Activated naive CD8-positive, alpha-beta T cell treated with anti-CD3 and anti-CD28 coated beads for 36 hours (primary cell): Measurements from ENCODE around the gene MAS1. TPM values are rescaled to one million over a fixed set of nuclear protein-coding genes. Genes with fewer than 3 reads are reported as not detected.

Experiments used
- DNase-seq: peaks from one replicate; pipeline ENCODE4 v3.0.0; 2021
- H3K27ac Mint-ChIP-seq: one replicate; pipeline ENCODE4 v1.8.0; 2022; ENCODE audit warnings: mild to moderate bottlenecking, moderate library complexity, mixed read lengths
- H3K27me3 Mint-ChIP-seq: one replicate; pipeline ENCODE4 v1.8.0; 2022; ENCODE audit warnings: mild to moderate bottlenecking, mixed read lengths
- H3K36me3 Mint-ChIP-seq: one replicate; pipeline ENCODE4 v1.8.0; 2021; ENCODE audit warnings: mild to moderate bottlenecking, mixed read lengths
- H3K4me1 Mint-ChIP-seq: one replicate; pipeline ENCODE4 v1.8.0; 2021; ENCODE audit warnings: mixed read lengths
- H3K4me3 Mint-ChIP-seq: one replicate; pipeline ENCODE4 v1.8.0; 2022; ENCODE audit warnings: mild to moderate bottlenecking, moderate library complexity, mixed read lengths
- H3K9me3 Mint-ChIP-seq: one replicate; pipeline ENCODE4 v1.8.0; 2022; ENCODE audit warnings: mixed read lengths
- total RNA-seq, 2 experiments: library from RNA; stranded (reverse); gene quantifications; one replicate each; pipeline ENCODE4 v1.2.3, GENCODE V29; 2021

The MAS1 gene
- total RNA-seq, 2 experiments from 2014 or later = not detected

DNA sequence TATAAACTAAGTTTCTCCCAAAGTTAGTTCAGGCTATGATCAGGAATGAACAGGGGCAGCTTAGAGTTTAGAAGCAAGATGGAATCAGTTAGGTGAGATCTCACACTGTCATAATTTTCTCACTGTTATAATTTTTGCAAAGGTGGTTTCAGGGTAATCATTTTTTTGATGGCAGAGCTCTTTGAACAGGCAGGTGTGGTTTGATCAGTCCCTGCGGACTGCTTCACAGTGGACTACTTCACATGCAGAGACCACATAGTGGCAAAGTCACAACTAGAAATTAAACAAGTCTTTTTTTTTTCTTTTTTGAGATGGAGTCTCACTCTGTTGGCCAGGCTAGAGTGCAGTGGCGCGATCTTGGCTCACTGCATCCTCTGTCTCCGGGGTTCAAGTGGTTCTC, 6.8 kb downstream of the MAS1 start:
- Mint-ChIP-seq H3K9me3 (no peaks in the 10 kb centered on the region), H3K36me3 (no peaks in the 10 kb centered on the region), H3K4me1 (no peaks in the 10 kb centered on the region), H3K27ac (no peak overlapping the region), H3K27me3 (peaks cover 4% of the 10 kb centered on the region), H3K4me3 (no peak overlapping the region)
- DNase-seq = no peak

GRCh38 chr6:159898519-159898918, 7.7 kb downstream of the MAS1 start:
- H3K27ac Mint-ChIP-seq = no peak overlapping the region

DNA sequence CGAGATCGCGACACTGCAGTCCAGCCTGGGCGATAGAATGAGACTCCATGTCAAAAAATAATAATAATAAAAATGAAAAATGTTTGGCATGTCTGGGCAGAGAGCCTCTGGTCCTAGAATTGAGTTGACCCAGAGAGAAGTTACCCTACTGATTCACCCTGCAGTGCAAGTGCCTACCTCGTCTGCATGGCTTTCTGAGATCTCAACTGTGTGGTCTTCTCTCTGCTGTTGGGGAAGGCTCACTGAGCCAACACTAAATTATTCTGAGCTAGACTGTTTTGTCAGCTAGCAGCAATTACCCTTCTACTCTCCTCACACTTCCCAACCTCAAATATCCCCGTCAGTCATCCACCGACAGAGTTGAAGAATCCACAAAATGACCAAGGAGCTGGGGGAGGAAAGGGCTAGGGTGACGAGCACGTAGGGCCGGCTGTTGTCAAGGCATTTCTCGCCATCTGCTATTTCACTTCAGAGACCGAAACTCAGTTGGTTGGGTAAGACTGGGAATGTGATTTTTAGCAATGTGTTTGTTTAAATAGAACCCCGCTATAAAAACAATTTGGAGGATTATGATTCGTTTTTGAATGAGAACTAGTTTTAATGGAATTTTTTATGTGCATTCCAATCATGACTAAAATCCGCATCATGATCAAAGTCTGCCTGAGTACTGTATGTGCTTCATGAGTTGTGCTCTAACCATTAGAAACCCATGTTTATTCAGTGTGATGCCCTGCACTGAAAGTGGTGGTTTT, 9.4 kb downstream of the MAS1 start:
- H3K4me3 Mint-ChIP-seq = no peak overlapping the region
- H3K36me3 Mint-ChIP-seq = no peaks in the 10 kb centered on the region
- H3K27ac Mint-ChIP-seq = no peak overlapping the region
- no peaks in the 10 kb centered on the region for H3K27me3 Mint-ChIP-seq
- H3K9me3 Mint-ChIP-seq = no peaks in the 10 kb centered on the region
- no peak for DNase-seq
- no peaks in the 10 kb centered on the region for H3K4me1 Mint-ChIP-seq

More at GRCh38 chr6:159898519-159898918, 7.7 kb downstream of the MAS1 start:
- Mint-ChIP-seq H3K36me3 (no peaks in the 10 kb centered on the region), H3K4me3 (no peak overlapping the region), H3K27me3 (peaks cover 4% of the 10 kb centered on the region), H3K4me1 (no peaks in the 10 kb centered on the region), H3K9me3 (no peaks in the 10 kb centered on the region)
- no peak for DNase-seq

DNA sequence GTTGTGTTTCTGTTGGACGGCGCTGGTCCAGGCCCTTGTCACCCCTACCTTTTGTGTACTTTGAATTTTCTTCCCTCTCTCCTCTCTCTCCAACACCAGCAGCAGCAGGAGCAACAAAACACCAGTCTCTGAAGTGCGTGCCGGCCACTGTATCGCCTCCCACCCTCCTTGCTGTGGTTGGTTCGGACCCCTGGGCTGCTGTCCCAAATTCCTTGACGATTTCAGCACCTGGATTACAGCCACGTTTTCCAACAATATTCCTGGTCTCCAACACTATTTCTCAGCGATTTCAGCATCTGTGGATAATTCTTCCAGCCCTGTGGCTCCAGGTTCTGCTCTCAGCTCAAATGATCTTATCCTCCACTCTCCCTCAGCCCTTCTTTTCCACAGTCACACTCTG, 11.8 kb downstream of the MAS1 start:
- H3K4me3 Mint-ChIP-seq = no peak overlapping the region
- no peaks in the 10 kb centered on the region for H3K36me3 Mint-ChIP-seq
- H3K9me3 Mint-ChIP-seq = no peaks in the 10 kb centered on the region

DNA sequence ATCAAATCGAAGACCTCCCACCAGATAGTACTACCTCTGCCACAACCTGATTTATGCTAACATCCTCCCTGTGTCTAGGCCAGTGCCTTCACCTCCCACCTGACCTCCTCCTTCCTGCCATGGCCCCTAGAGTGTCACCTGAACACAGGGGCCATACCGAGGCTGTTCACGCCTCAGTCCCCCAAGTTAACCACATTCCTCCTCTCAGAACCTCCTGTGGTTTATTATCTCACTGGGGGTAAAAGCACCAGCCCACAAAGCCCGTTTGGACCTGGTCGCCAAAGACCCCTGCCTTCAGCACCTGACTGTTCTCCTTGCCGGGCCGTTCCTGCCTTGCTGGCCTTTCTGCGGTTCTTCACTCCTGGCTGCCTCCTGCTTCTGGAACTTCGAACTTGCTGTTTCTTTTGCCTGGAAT, 13.7 kb downstream of the MAS1 start:
- Mint-ChIP-seq H3K27me3 (no peaks in the 10 kb centered on the region), H3K4me1 (no peaks in the 10 kb centered on the region), H3K27ac (no peak overlapping the region), H3K9me3 (no peaks in the 10 kb centered on the region), H3K36me3 (no peaks in the 10 kb centered on the region), H3K4me3 (no peak overlapping the region)
- no peak for DNase-seq

More for the DNA sequence above, 11.8 kb downstream of the MAS1 start:
- Mint-ChIP-seq H3K27me3 (no peaks in the 10 kb centered on the region), H3K4me1 (no peaks in the 10 kb centered on the region), H3K27ac (no peak overlapping the region)
- no peak for DNase-seq

- no peak overlapping the region for H3K27ac Mint-ChIP-seq
- no peaks in the 10 kb centered on the region for H3K36me3 Mint-ChIP-seq
- no peak for DNase-seq
- no peak overlapping the region for H3K4me3 Mint-ChIP-seq
- peaks cover 7% of the 10 kb centered on the region for H3K27me3 Mint-ChIP-seq
- H3K9me3 Mint-ChIP-seq = no peaks in the 10 kb centered on the region
- H3K4me1 Mint-ChIP-seq = no peaks in the 10 kb centered on the region
Measured at GRCh38 chr6:159906400-159906799, 15.6 kb downstream of the MAS1 start.

- no peak overlapping the region for H3K4me3 Mint-ChIP-seq
- no peaks in the 10 kb centered on the region for H3K36me3 Mint-ChIP-seq
Measured at GRCh38 chr6:159908535-159908934, 17.7 kb downstream of the MAS1 start.

DNA sequence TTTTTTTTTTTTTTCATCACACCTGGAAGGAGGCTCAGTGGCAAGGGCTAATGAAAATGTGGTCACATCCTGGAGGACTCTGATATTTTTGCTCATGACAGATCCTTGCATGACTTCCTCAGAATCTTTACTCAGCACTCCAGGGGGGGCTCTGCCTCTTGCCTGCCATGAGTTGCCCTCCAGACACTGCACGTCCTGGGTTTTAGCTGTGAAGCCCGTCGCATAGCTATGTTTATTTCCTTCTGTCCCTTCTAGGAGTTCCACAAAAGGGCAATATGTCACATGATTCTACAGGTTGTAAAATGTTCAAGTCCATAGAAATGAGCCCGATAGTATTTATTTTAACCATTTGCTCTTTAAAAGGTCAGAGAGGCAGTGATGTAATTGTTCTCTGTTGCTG, 18.2 kb downstream of the MAS1 start:
- no peak for DNase-seq
- Mint-ChIP-seq H3K27me3 (peaks cover 15% of the 10 kb centered on the region), H3K9me3 (no peaks in the 10 kb centered on the region), H3K27ac (no peak overlapping the region), H3K4me3 (no peak overlapping the region), H3K4me1 (no peaks in the 10 kb centered on the region), H3K36me3 (no peaks in the 10 kb centered on the region)

More at GRCh38 chr6:159908535-159908934, 17.7 kb downstream of the MAS1 start:
- no peaks in the 10 kb centered on the region for H3K4me1 Mint-ChIP-seq
- H3K9me3 Mint-ChIP-seq = no peaks in the 10 kb centered on the region
- no peak for DNase-seq
- no peak overlapping the region for H3K27ac Mint-ChIP-seq
- peaks cover 15% of the 10 kb centered on the region for H3K27me3 Mint-ChIP-seq

DNA sequence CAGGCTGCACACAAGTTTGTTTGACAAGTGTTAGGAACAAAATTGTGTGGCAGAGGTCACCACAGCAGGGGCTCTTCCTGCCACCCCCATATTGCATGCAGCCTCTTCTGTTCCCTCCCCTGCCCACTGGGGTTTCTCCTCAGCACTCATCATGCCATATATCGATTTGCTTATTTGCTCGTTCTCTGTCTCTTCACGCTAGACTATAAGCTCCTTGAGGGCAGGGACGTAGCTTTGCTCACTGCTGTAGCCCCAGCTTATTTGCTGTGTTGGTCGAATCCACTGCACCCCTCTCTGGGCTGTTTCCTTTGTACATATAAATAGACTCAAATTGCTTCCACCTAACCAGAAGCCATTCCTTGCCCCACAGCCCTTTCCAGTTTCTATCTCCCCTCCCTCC, 19.6 kb downstream of the MAS1 start:
- Mint-ChIP-seq H3K4me3 (no peak overlapping the region), H3K4me1 (no peaks in the 10 kb centered on the region), H3K9me3 (no peaks in the 10 kb centered on the region), H3K36me3 (no peaks in the 10 kb centered on the region), H3K27ac (no peak overlapping the region), H3K27me3 (peaks cover 15% of the 10 kb centered on the region)
- DNase-seq = no peak

GRCh38 chr6:159913375-159913774, 22.6 kb downstream of the MAS1 start:
- Mint-ChIP-seq H3K4me1 (no peaks in the 10 kb centered on the region), H3K4me3 (no peak overlapping the region), H3K27ac (no peak overlapping the region), H3K36me3 (no peaks in the 10 kb centered on the region), H3K27me3 (peaks cover 15% of the 10 kb centered on the region), H3K9me3 (no peaks in the 10 kb centered on the region)
- DNase-seq = no peak

DNA sequence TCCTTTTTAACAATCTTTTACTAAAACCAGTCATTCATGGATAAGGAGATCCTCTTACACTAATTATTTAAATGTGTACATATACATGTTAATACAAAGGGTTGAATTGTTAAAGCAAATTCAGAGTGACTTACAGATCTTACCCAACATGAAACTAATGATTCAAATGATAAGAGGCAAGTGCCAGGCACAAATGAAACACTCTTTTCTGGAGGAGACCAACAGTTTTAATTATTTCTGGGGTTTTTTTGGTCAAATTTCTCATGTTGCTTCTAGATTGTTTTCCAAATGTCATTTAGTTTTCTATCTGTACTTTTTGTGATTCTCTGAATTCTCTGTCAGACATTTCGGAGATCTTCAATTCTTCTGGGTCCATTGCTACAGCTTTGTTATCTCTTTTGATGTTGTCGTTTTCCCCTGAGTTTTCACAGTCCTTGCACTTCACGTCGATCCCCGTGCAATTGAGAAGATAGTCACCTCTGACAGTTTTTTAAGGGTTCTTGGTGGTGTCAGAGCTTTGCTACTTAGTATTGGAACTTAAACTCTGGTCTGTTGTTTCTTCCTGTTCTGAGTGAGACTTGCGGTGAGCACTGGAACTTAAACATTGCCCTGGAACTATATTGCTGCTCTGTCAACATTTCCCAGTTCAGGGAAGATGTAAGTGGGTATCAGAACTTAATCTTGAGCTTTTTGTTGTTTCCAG, 23.2 kb downstream of the MAS1 start:
- Mint-ChIP-seq H3K9me3 (no peaks in the 10 kb centered on the region), H3K27ac (no peak overlapping the region), H3K4me1 (no peaks in the 10 kb centered on the region), H3K36me3 (no peaks in the 10 kb centered on the region), H3K27me3 (peaks cover 15% of the 10 kb centered on the region), H3K4me3 (no peak overlapping the region)
- DNase-seq = no peak

DNA sequence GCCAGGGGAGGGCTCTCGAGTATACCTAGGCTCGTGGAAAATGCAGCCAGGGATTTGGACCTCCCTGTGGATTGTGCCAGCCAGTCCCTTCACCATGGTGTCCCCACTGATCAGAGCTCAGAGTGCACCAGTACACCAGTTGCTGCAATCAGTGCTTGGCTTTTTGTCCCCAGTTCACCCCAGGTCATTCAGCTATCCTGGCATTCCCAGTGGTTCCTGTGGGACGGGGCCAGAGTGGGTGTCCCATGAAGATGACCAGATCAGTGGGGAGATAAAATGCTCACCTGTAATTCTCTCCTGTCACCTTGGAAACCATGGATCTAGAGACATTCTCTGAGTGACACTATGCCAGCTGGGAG, 23.8 kb downstream of the MAS1 start:
- Mint-ChIP-seq H3K4me3 (no peak overlapping the region), H3K4me1 (no peaks in the 10 kb centered on the region), H3K27me3 (peaks cover 15% of the 10 kb centered on the region), H3K27ac (no peak overlapping the region), H3K9me3 (no peaks in the 10 kb centered on the region), H3K36me3 (no peaks in the 10 kb centered on the region)
- no peak for DNase-seq

- Mint-ChIP-seq H3K27ac (no peak overlapping the region), H3K36me3 (no peaks in the 10 kb centered on the region), H3K4me3 (no peak overlapping the region), H3K9me3 (no peaks in the 10 kb centered on the region), H3K27me3 (peaks cover 15% of the 10 kb centered on the region), H3K4me1 (no peaks in the 10 kb centered on the region)
- no peak for DNase-seq
Measured at GRCh38 chr6:159915397-159915796, 24.6 kb downstream of the MAS1 start.

- no peak for DNase-seq
- H3K4me3 Mint-ChIP-seq = no peak overlapping the region
- H3K27me3 Mint-ChIP-seq = peaks cover 9% of the 10 kb centered on the region
- no peaks in the 10 kb centered on the region for H3K4me1 Mint-ChIP-seq
- no peaks in the 10 kb centered on the region for H3K9me3 Mint-ChIP-seq
- H3K27ac Mint-ChIP-seq = no peak overlapping the region
- H3K36me3 Mint-ChIP-seq = no peaks in the 10 kb centered on the region
Measured at GRCh38 chr6:159916237-159916636, 25.4 kb downstream of the MAS1 start.

GRCh38 chr6:159916752-159917151, 26.0 kb downstream of the MAS1 start:
- Mint-ChIP-seq H3K27ac (no peak overlapping the region), H3K4me1 (no peaks in the 10 kb centered on the region), H3K9me3 (no peaks in the 10 kb centered on the region), H3K36me3 (no peaks in the 10 kb centered on the region), H3K27me3 (peaks cover 4% of the 10 kb centered on the region), H3K4me3 (no peak overlapping the region)
- no peak for DNase-seq

DNA sequence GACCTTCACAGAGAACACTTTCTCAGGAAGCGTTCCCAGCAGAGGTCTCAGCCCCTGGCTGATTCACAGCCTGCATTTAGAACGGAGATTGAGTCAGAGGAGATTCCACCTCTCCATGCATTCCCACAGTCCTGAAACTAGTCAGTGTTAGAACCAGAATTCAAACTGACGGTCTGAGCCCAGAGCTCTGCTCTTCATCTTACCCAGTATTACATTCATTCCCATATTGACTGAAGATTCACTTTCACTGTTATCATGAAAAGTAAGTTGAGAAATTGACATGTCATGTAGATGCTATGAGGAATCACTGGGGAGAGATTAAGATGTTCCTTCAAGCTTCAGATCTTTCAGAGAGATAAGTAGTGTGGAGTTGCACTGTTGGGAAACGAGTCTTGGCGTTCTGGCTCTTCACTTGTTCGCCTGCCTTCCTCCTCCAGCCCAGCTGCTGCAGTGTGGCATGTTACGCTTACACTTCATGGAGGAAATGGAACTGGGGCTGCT, 28.3 kb downstream of the MAS1 start:
- DNase-seq = no peak
- no peak overlapping the region for H3K27ac Mint-ChIP-seq
- no peaks in the 10 kb centered on the region for H3K36me3 Mint-ChIP-seq
- peaks cover 1% of the 10 kb centered on the region for H3K9me3 Mint-ChIP-seq
- H3K4me3 Mint-ChIP-seq = no peak overlapping the region
- no peaks in the 10 kb centered on the region for H3K4me1 Mint-ChIP-seq
- H3K27me3 Mint-ChIP-seq = no peaks in the 10 kb centered on the region
